Measurements from ENCODE around the gene GRIK4.

GRIK4 gene

DNA sequence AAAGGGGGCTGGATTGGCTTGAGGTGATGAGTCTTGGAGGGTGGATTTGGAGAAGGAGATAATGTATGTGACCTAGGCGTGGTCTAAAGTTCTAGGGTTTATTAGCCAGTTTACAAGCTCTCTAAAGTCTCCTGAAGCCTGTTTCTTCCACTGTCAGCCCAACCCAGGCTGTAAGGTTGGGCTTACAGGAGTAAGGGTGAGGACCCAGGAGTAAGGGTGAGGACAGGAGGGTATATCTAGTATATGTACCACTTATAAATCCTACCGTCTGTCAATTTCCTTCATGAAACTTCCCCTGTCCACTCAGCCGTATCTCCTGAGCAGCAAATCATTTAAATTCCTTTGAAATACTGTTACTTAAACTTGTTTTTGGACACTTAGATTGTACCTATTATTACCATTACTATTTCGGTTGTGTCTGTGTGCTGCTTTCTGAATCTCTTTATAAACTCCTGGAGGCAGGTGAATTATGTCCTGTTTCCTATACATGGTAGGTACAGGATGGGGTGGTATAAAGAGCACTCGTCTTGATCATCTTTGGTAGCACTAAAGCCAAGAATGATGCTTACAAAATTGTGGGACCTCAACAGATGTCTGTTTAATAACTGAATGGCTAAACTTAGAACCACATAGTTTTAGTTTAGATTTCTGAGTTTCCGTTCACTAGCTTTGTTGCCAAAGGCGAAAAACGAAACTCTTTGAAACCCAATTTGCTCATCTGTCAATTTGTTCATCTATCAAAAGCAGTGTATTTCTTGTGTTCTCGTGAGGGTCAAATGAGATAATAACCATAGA, 192.0 kb downstream of the GRIK4 start:
- TF ChIP-seq, protein P1, sequence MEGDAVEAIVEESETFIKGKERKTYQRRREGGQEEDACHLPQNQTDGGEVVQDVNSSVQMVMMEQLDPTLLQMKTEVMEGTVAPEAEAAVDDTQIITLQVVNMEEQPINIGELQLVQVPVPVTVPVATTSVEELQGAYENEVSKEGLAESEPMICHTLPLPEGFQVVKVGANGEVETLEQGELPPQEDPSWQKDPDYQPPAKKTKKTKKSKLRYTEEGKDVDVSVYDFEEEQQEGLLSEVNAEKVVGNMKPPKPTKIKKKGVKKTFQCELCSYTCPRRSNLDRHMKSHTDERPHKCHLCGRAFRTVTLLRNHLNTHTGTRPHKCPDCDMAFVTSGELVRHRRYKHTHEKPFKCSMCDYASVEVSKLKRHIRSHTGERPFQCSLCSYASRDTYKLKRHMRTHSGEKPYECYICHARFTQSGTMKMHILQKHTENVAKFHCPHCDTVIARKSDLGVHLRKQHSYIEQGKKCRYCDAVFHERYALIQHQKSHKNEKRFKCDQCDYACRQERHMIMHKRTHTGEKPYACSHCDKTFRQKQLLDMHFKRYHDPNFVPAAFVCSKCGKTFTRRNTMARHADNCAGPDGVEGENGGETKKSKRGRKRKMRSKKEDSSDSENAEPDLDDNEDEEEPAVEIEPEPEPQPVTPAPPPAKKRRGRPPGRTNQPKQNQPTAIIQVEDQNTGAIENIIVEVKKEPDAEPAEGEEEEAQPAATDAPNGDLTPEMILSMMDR (IDR thresholded peaks at IDR 0.05; ENCODE audit: low read depth, low read length) = no peak
- no peak overlapping the region for H3K4me3 ChIP-seq (replicated peaks in 1 of 2; ENCODE audit: low read depth in 2 of 2, low read length in 2 of 2)
- DNase-seq (ENCODE audit: low read depth in 2 of 2) = no peak

DNA sequence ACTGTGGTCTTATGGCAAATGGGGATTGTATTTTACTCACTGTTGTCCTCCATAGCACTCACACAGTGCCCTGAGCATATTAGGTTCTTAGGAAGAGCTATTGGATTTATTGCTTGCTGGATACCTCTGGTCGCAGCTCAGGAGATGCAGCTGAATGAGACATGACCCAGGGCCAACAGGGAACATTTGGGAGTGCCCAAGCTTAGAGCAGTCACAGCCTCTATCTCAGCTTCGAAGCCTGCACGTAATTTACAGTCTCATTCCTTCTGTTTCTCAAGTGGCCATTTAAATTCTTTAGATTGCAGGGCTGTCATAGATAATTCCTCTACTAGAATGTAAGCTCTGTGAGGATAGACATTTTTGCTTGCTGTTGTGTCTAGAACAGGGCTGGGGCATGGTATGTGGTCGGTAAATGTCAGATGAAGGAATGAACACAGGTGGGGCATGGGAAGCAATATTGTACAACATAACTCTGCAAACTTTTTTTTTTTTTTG, 192.8 kb downstream of the GRIK4 start:
- no peak overlapping the region for H3K4me3 ChIP-seq (replicated peaks in 1 of 2; ENCODE audit: low read depth in 2 of 2, low read length in 2 of 2)
- no peak for DNase-seq (ENCODE audit: low read depth in 2 of 2)
- TF ChIP-seq, protein P1 (IDR thresholded peaks at IDR 0.05; ENCODE audit: low read depth, low read length) = no peak

DNA sequence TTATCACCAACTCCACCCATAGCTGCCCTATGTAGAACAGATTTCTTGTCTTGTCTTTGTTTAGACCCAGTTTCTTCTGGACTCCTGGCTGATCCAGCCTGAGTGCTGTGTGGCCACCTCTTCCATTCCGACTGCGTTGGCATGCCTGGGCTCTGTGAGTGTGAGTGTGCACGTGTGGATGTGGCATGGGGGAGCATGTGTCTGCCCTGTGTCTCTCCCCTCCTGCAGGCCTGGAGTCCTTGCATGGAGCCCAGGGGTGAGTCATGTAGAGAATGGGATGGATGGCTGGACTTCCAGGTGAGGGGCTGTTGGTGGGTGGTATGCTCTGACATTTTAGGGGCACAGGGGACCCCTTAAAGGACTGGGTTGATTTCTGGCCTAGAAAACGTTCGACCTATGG, 194.7 kb downstream of the GRIK4 start:
- no peak for DNase-seq (ENCODE audit: low read depth in 2 of 2)
- H3K4me3 ChIP-seq (replicated peaks in 1 of 2; ENCODE audit: low read depth in 2 of 2, low read length in 2 of 2) = no peak overlapping the region
- TF ChIP-seq, protein P1 (IDR thresholded peaks at IDR 0.05; ENCODE audit: low read depth, low read length) = no peak

DNA sequence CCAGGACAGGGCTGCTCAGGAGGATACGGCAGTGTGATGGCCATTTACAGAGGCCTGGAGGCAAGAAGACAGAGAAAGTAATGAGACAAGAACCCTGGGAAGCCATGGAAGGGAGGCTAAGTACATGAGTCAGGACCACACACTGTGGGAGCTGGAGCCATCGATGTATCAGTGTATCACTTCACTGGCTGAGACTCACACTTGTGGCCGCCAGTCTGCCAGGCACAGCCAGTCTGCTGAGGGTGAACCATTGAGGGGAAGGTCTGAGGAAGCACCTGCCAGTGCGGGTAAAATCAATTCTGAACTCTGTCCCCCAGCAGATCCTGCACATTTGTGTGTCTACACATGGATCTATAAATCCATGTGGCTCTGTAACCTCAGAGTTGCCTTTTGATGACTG, 195.6 kb downstream of the GRIK4 start:
- H3K4me3 ChIP-seq (replicated peaks in 1 of 2; ENCODE audit: low read depth in 2 of 2, low read length in 2 of 2) = no peak overlapping the region
- TF ChIP-seq, protein P1 (IDR thresholded peaks at IDR 0.05; ENCODE audit: low read depth, low read length) = no peak
- no peak for DNase-seq (ENCODE audit: low read depth in 2 of 2)

DNA sequence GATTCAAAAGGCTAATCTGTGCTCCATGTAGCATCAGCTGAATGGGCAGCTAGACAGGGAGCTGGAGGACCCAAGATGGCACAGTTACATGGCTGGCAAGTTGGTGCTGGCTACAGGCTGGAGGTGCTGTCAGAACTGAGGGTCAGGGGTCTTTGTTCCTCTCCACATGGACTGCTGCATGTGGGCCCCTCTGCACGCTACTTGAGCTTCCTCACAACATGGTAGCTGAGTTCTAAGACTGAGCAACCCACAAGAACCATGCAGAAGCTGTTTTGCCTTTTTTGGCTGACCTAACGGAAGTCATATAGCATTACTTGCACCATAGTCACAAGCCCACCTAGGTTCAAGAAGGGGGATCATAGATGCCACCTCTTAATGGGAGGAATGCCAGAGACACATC, 196.1 kb downstream of the GRIK4 start:
- TF ChIP-seq, protein P1 (IDR thresholded peaks at IDR 0.05; ENCODE audit: low read depth, low read length) = no peak
- DNase-seq (ENCODE audit: low read depth in 2 of 2) = no peak
- H3K4me3 ChIP-seq (replicated peaks in 1 of 2; ENCODE audit: low read depth in 2 of 2, low read length in 2 of 2) = no peak overlapping the region

DNA sequence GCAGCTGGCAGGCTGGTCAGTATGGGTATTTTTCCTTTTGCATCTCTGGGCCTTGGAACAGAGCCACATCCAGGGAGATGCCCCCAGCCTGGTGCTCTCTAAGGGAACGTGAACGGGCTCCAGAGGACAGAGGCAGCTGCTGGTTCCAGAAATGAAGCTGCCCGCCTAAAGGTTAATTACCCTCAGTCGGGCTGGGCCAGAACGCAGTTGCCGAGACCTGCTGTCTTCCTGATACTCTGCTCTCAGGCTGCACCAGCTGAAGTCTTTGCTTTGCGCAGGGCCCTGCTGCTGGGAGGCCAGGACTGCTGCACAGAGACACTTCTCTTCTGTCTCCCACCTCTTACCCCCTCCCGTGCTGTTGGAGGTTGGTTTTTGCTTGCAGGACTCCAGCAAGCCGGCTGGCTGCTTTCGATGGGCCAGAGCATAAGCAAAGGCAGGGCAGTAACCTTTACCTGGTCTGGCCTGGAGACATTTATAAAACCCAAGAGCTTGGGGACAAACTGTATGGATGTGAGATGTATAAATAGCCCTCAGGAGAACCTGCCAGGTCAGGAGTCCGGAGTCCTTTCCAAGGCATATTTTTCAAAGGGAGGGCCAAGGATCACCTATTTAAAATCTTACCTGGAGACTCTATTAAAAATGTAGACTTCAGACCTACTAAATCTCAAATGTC, 197.1 kb downstream of the GRIK4 start:
- no peak for DNase-seq (ENCODE audit: low read depth in 2 of 2)
- TF ChIP-seq, protein P1 (IDR thresholded peaks at IDR 0.05; ENCODE audit: low read depth, low read length) = no peak

More for the DNA sequence above, 197.1 kb downstream of the GRIK4 start:
- no peak overlapping the region for H3K4me3 ChIP-seq (replicated peaks in 1 of 2; ENCODE audit: low read depth in 2 of 2, low read length in 2 of 2)

Measured in cardiac fibroblast (primary cell).